ENCODE measurements around the gene TEX29. TPM values are rescaled to one million over a fixed set of nuclear protein-coding genes. Genes with fewer than 3 reads are reported as not detected.

TEX29 gene
- total and polyA plus RNA-seq, 2 of the 4 experiments (the other 2 are of a cell fraction) = 0.46 TPM; not detected in 1

DNA sequence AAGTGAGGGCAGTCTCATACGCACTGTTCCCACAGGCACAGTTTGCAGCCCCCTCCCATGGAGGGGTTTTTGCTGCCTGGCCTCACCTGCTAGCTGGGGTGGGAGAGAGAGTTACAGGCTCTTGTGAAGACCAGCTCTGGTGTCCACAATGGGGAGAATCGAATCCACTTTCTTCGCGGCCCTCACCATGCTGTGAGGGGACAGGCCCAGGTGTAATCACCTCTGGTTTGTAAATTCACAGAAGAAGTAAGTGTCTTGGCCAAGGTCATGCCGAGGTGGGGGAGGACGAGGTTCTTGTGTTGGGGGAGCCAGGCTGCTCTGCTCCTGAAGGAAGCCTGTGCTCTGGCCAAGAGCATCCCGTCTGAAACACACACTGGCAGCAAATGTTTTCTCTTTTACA, 39.5 kb downstream of the TEX29 start:
- no peak overlapping the region for H4K5ac ChIP-seq (ENCODE audit: low read depth, low read length)
- H3K36me3 ChIP-seq (ENCODE audit: control insufficient read depth, insufficient read depth, low read length) = no peaks in the 10 kb centered on the region
- no peak overlapping the region for H3K4ac ChIP-seq (ENCODE audit: low read depth, low read length)

More for the DNA sequence above, 39.5 kb downstream of the TEX29 start:
- H2AFZ ChIP-seq (replicated peaks; ENCODE audit: low read length, poor library complexity) = no peak overlapping the region
- POLR2A ChIA-PET (ENCODE audit: unreplicated experiment) = no interaction called here
- H3K4me2 ChIP-seq (ENCODE audit: low read depth, low read length) = no peak overlapping the region
- in situ Hi-C loops (cut with MboI; ENCODE audit: low sequenced_read_pairs) = no loop called here
- CTCF ChIA-PET = no interaction called here
- no peak overlapping the region for H3K4me3 ChIP-seq (ENCODE audit: insufficient read depth, low read depth, low read length)
- no peak overlapping the region for H3K23ac ChIP-seq (ENCODE audit: low read depth, low read length)
- no peak overlapping the region for H2BK20ac ChIP-seq (ENCODE audit: low read depth, low read length)
- no peak overlapping the region for H3K18ac ChIP-seq (ENCODE audit: low read depth, low read length)
- H4K91ac ChIP-seq (ENCODE audit: insufficient read depth, low read depth, low read length) = no peak overlapping the region
- no TSS peak for BruUV-seq (replicated peaks)
- no peak overlapping the region for H2AK9ac ChIP-seq (replicated peaks; ENCODE audit: low read depth, low read length, poor library complexity)
- no peaks in the 10 kb centered on the region for H4K20me1 ChIP-seq (ENCODE audit: insufficient read depth, low read length)
- no peak overlapping the region for H3K56ac ChIP-seq (ENCODE audit: extremely low read depth, insufficient read depth, low read length)
- DNase-seq (no peak), ATAC-seq (ENCODE audit: low read depth) (no peak)
- dilution Hi-C loops (cut with HindIII; ENCODE audit: low sequenced_read_pairs, unreplicated experiment) = no loop called here
- peaks cover 13% of the 10 kb centered on the region for H3K27me3 ChIP-seq (ENCODE audit: control insufficient read depth, insufficient read depth, low read length)
- H4K8ac ChIP-seq (ENCODE audit: low read depth in 2 of 2, low read length in 2 of 2) = no peak overlapping the region
- intact Hi-C loops (cut with micrococcal nuclease) = no loop called here
- no peak overlapping the region for H2BK120ac ChIP-seq (ENCODE audit: low read depth, low read length)
- H3K14ac ChIP-seq (replicated peaks; ENCODE audit: low read depth, low read length) = no peak overlapping the region
- H2BK15ac ChIP-seq (ENCODE audit: low read depth, low read length) = no peak overlapping the region
- no peak overlapping the region for H3K9ac ChIP-seq (ENCODE audit: low read depth, low read length)
- no peaks in the 10 kb centered on the region for H3K79me1 ChIP-seq (ENCODE audit: low read depth in 1 of 2, low read length in 2 of 2)
- H2AK5ac ChIP-seq (ENCODE audit: low read depth, low read length) = no peak overlapping the region
- no peaks in the 10 kb centered on the region; the same call in 1 of the 2 replicates for H3K9me3 ChIP-seq (ENCODE audit: control insufficient read depth, insufficient read depth, low read length)
- no CpG with 5 or more reads among the region's 7 CpGs for WGBS, 2 experiments (ENCODE audit: extremely low coverage in 2 of 2, insufficient read length in 1 of 2)
- H3K9me1 ChIP-seq (ENCODE audit: insufficient read depth, low read length) = no peaks in the 10 kb centered on the region
- TF ChIP-seq NFE2L2 (IDR thresholded peaks at IDR 0.05; ENCODE audit: low read depth, low read length) (no peak), MXI1 (IDR thresholded peaks at IDR 0.05; ENCODE audit: borderline replicate concordance, low read depth, low read length) (no peak), FOS (IDR thresholded peaks at IDR 0.05; ENCODE audit: low read depth, low read length) (no peak), MAFK (IDR thresholded peaks at IDR 0.05; ENCODE audit: low read depth, low read length) (no peak), RCOR1 (IDR thresholded peaks at IDR 0.05; ENCODE audit: insufficient replicate concordance, low read length) (no peak), SMC3 (IDR thresholded peaks at IDR 0.05; ENCODE audit: low read depth, low read length) (no peak), CHD1 (IDR thresholded peaks at IDR 0.05; ENCODE audit: low read depth, low read length) (no peak), CEBPB (IDR thresholded peaks at IDR 0.05; ENCODE audit: low read depth, low read length) (no peak), POLR2A (IDR thresholded peaks at IDR 0.05; ENCODE audit: low read depth, low read length) (no peak)
- TF ChIP-seq, protein P1, sequence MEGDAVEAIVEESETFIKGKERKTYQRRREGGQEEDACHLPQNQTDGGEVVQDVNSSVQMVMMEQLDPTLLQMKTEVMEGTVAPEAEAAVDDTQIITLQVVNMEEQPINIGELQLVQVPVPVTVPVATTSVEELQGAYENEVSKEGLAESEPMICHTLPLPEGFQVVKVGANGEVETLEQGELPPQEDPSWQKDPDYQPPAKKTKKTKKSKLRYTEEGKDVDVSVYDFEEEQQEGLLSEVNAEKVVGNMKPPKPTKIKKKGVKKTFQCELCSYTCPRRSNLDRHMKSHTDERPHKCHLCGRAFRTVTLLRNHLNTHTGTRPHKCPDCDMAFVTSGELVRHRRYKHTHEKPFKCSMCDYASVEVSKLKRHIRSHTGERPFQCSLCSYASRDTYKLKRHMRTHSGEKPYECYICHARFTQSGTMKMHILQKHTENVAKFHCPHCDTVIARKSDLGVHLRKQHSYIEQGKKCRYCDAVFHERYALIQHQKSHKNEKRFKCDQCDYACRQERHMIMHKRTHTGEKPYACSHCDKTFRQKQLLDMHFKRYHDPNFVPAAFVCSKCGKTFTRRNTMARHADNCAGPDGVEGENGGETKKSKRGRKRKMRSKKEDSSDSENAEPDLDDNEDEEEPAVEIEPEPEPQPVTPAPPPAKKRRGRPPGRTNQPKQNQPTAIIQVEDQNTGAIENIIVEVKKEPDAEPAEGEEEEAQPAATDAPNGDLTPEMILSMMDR (conservative IDR thresholded peaks at IDR 0.05; ENCODE audit: low read depth, low read length) = no peak
- TF ChIP-seq, protein P2, sequence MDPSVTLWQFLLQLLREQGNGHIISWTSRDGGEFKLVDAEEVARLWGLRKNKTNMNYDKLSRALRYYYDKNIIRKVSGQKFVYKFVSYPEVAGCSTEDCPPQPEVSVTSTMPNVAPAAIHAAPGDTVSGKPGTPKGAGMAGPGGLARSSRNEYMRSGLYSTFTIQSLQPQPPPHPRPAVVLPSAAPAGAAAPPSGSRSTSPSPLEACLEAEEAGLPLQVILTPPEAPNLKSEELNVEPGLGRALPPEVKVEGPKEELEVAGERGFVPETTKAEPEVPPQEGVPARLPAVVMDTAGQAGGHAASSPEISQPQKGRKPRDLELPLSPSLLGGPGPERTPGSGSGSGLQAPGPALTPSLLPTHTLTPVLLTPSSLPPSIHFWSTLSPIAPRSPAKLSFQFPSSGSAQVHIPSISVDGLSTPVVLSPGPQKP (IDR thresholded peaks at IDR 0.05; ENCODE audit: borderline replicate concordance, low read depth, low read length) = no peak
- H2BK5ac ChIP-seq (ENCODE audit: low read depth, low read length, poor library complexity, severe bottlenecking) = no peak overlapping the region
- no peaks in the 10 kb centered on the region for H3K4me1 ChIP-seq (ENCODE audit: control insufficient read depth, insufficient read depth, low read length)
- H3K27ac ChIP-seq (ENCODE audit: insufficient read depth, low read length) = no peak overlapping the region

Measured in IMR-90 (cell line).